ENCODE measurements around the gene FUT8.

DNA sequence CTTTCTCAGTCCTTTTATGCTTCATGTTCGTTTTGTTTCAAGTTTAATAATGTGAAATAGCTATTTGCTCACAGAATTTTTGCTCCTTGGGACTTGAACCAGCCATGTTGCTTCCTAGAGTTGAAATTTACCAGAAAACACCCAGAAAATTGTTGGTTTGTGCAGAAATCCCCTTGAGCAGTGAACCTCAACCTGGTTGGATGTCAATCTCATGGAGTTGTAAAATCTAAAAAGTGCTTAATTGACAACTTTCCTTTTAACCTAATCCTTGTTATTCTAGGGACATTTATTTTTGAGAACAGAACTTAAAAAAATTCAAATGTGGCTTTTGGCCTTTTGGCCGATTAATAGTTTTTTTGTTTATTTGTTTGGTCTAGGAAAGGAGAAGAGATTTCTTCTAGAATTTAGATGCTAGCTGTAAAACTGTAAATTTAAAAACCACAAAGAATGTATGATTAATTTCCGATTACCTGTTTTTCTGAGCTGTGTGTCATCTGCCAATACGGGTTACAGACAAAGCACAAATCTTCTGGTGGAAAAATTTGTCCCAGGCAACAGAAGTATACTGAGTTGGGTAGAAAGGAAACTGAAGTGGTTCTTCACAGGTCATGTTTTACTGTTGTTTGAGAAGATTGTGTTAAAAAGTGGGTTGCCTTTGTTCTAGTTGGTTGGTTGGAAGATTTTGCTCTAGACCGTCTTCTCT, 154.4 kb downstream of the FUT8 start:
- TF ChIP-seq, protein P1, sequence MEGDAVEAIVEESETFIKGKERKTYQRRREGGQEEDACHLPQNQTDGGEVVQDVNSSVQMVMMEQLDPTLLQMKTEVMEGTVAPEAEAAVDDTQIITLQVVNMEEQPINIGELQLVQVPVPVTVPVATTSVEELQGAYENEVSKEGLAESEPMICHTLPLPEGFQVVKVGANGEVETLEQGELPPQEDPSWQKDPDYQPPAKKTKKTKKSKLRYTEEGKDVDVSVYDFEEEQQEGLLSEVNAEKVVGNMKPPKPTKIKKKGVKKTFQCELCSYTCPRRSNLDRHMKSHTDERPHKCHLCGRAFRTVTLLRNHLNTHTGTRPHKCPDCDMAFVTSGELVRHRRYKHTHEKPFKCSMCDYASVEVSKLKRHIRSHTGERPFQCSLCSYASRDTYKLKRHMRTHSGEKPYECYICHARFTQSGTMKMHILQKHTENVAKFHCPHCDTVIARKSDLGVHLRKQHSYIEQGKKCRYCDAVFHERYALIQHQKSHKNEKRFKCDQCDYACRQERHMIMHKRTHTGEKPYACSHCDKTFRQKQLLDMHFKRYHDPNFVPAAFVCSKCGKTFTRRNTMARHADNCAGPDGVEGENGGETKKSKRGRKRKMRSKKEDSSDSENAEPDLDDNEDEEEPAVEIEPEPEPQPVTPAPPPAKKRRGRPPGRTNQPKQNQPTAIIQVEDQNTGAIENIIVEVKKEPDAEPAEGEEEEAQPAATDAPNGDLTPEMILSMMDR (conservative IDR thresholded peaks at IDR 0.05; ENCODE audit: low read length) = no peak
- TF ChIP-seq EZH2phosphoT487 (IDR thresholded peaks at IDR 0.05; ENCODE audit: borderline replicate concordance) = no peak

Measured in Loucy (cell line).